SK-N-MC (cell line): ENCODE data around the gene PHF12.

Source experiments
- EZH2 ChIP-seq: fragments of 200-600 bp; sonication (generic); IDR thresholded peaks from one replicate; pipeline ENCODE4 v1.6.1; 2017; ENCODE audit warnings: antibody characterized with exemption
- POLR2AphosphoS5 ChIP-seq: IDR thresholded peaks from 2 replicates; pipeline ENCODE4 v1.6.1; 2012; ENCODE audit warnings: mild to moderate bottlenecking, low read depth, low read length, borderline replicate concordance

- no peak for TF ChIP-seq EZH2
- TF ChIP-seq POLR2AphosphoS5, result no peak
Measured at GRCh38 chr17:28958820-28959455, 7.6 kb upstream of the PHF12 start.
